ENCODE measurements around the gene SH2D4B. TPM values are rescaled to one million over a fixed set of nuclear protein-coding genes. Genes with fewer than 3 reads are reported as not detected.

Gene SH2D4B
- total RNA-seq, 1 experiment from 2014 or later = 0.10 TPM

GRCh38 chr10:80506836-80507487 is 30.7 kb upstream of the SH2D4B start:
- CTCF ChIA-PET = interaction anchor here (2.1 kb wide), 1 partner anchor 47 kb away, joined by 17 read pairs; no protein-coding TSS in a partner anchor
- Histone ChIP-seq H3K27ac (ENCODE audit: low read length) (no peak overlapping the region), H3K4me1 (ENCODE audit: control insufficient read depth, insufficient read depth, low read length) (no peaks in the 10 kb centered on the region), H3K27me3 (ENCODE audit: control insufficient read depth, insufficient read depth, low read length) (no peaks in the 10 kb centered on the region), H3K9me3 (ENCODE audit: control insufficient read depth, insufficient read depth, low read depth, low read length) (no peaks in the 10 kb centered on the region), H3K4me3 (ENCODE audit: low read depth in 2 of 2, low read length in 2 of 2) (no peak overlapping the region), H3K36me3 (ENCODE audit: control insufficient read depth, insufficient read depth, low read length) (no peaks in the 10 kb centered on the region)
- POLR2A ChIA-PET = no interaction called here
- DNase-seq (ENCODE audit: low read depth, low spot score) = no peak
- no peak for ATAC-seq
- TF ChIP-seq SIN3A (IDR thresholded peaks at IDR 0.05; ENCODE audit: borderline replicate concordance, insufficient read depth, low read depth, low read length) (no peak), CTCF (IDR thresholded peaks at IDR 0.05) (no peak), TCF7L2 (IDR thresholded peaks at IDR 0.05; ENCODE audit: low read depth, low read length) (no peak), POLR2AphosphoS5 (IDR thresholded peaks at IDR 0.05; ENCODE audit: low read depth, low read length) (no peak), REST (IDR thresholded peaks at IDR 0.05; ENCODE audit: insufficient read depth in 1 of 2, low read depth in 2 of 2, low read length in 1 of 2) (no peak)
- intact Hi-C loops (cut with micrococcal nuclease; ENCODE audit: unreplicated experiment) = loop anchor here (5.0 kb wide), 1 partner anchor 125 kb away; no protein-coding TSS in a partner anchor
- BruUV-seq (replicated peaks) = no TSS peak
- in situ Hi-C loops (cut with HindIII; ENCODE audit: low pct_unique_long_range_greater_than_20kb, low sequenced_read_pairs) = no loop called here

GRCh38 chr10:80509108-80509402 is 28.6 kb upstream of the SH2D4B start:
- intact Hi-C loops (cut with micrococcal nuclease; ENCODE audit: unreplicated experiment) = loop anchor here (5.0 kb wide), 1 partner anchor 127 kb away; no protein-coding TSS in a partner anchor
- DNase-seq (ENCODE audit: low read depth, low spot score) (no peak), ATAC-seq (no peak)
- POLR2A ChIA-PET = no interaction called here
- Histone ChIP-seq H3K36me3 (ENCODE audit: control insufficient read depth, insufficient read depth, low read length) (no peaks in the 10 kb centered on the region), H3K4me1 (ENCODE audit: control insufficient read depth, insufficient read depth, low read length) (no peaks in the 10 kb centered on the region), H3K9me3 (ENCODE audit: control insufficient read depth, insufficient read depth, low read depth, low read length) (no peaks in the 10 kb centered on the region), H3K4me3 (ENCODE audit: low read depth in 2 of 2, low read length in 2 of 2) (no peak overlapping the region), H3K27me3 (ENCODE audit: control insufficient read depth, insufficient read depth, low read length) (no peaks in the 10 kb centered on the region), H3K27ac (ENCODE audit: low read length) (no peak overlapping the region)
- in situ Hi-C loops (cut with HindIII; ENCODE audit: low pct_unique_long_range_greater_than_20kb, low sequenced_read_pairs) = no loop called here
- TF ChIP-seq CTCF (IDR thresholded peaks at IDR 0.05) (no peak), SIN3A (IDR thresholded peaks at IDR 0.05; ENCODE audit: borderline replicate concordance, insufficient read depth, low read depth, low read length) (no peak), TCF7L2 (IDR thresholded peaks at IDR 0.05; ENCODE audit: low read depth, low read length) (no peak), POLR2AphosphoS5 (IDR thresholded peaks at IDR 0.05; ENCODE audit: low read depth, low read length) (no peak), REST (IDR thresholded peaks at IDR 0.05; ENCODE audit: insufficient read depth in 1 of 2, low read depth in 2 of 2, low read length in 1 of 2) (no peak)
- CTCF ChIA-PET = interaction anchor here (0.5 kb wide), 1 partner anchor 398 kb away, joined by 5 read pairs; no protein-coding TSS in a partner anchor
- no TSS peak for BruUV-seq (replicated peaks)
